ENCODE results near the gene ATAT1. TPM values are rescaled to one million over a fixed set of nuclear protein-coding genes. Genes with fewer than 3 reads are reported as not detected.

Gene ATAT1
- total RNA-seq, 4 donors from 2014 or later: 3.2 to 7.1 (median 5.8) TPM

- no peak for TF ChIP-seq CTCF (IDR thresholded peaks at IDR 0.05)
- ATAC-seq (ENCODE audit: low FRiP score) (no peak), DNase-seq (ENCODE audit: low spot score) (no peak)
Observed at GRCh38 chr6:30685157-30686008, 58.7 kb downstream of the ATAT1 start.

DNA sequence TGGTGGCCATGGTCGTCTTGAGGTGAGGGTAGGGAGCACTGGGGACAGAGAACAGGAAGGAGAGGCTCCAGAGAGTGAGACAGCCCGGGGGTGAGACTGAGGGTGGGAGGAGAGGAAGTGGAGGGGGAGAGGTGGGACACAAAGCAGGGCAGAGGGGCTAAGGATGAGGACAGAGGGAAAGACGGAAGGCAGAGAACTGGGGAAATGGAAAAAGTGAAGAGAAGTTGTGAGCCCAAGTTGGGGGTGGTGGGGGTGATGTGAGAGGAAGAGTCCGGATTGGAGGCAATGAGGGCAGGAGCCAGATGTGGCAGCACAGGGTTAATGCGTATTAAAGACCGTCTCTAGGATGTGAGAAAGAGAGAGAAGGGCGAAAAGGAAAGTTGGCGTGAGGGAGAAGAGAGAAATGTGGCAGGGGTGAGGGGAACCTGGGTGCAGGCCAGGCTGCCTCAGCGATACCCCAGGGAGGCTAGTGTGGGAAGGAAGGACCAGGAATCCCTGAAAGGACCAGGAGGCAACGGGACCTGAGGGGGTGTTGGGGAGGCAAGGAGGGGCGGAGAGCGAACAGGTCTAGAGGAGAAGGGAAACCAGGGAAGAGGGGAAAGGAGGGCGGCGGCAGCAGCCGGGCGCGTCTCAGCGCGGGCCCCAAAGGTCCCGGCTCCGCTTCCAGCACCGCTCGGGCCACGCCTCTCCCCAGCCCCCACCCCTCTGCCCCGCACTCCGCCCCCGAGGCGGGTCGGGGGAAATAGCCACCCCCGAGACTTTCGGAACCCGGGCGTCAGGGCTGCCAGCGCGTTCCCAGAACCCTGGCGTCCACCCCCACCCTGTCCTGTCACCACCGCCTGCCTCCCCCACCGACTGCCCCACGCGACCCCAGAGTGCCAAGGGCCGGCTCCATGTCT is 59.6 kb downstream of the ATAT1 start, which contains the start of gene PPP1R18:
TSS of gene PPP1R18 (minus strand) at position 637 of the 899 bp plus-strand sequence. CDS start at position 10, 627 bp downstream.
- DNase-seq (ENCODE audit: low spot score) (no peak), ATAC-seq (ENCODE audit: low FRiP score) (peak; percentile 37)
- no peak for TF ChIP-seq CTCF (IDR thresholded peaks at IDR 0.05)

DNA sequence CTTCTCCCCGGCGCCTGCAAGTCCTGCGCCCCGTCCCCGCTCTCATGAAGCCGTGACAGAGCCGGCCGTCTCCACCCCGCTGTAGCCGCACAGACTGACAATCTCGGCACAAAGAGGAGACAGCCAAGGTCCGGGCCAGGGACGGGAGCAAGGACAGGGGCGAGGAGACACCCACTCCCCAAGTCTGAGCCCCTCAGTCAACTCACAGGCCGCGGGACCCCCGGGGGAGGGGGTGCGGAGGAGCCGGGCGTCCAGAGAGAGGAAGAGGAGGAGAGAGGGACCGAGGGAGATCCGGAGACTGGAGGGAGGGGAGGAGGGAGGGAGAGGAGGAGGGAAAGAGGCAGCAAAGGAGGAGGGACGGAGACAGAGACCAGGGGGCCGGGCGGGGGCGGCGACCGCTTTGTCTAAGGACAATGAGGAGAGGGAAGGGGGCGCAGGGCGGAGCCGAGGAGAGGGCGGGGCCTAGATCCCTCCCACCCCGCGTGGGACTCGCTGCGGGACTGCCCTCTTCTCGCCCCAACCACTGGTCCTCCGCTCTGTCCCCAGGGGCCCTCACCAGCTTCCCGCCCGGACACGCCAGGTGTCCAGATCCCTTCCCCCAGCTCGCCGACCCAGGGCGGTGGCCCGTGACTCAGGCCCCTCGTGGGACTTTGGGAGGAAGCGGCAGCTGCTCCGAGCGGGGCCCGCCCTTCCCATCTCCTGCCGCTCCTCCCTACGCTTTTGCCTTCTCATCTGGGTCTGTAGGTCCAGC is 60.4 kb downstream of the ATAT1 start:
- DNase-seq (ENCODE audit: low spot score) (peak; percentile 70), ATAC-seq (ENCODE audit: low FRiP score) (peak; percentile 64)
- no peak for TF ChIP-seq CTCF (IDR thresholded peaks at IDR 0.05)

GRCh38 chr6:30687659-30688431 is 61.2 kb downstream of the ATAT1 start:
- no peak for TF ChIP-seq CTCF (IDR thresholded peaks at IDR 0.05)
- DNase-seq (ENCODE audit: low spot score): no peak
- ATAC-seq (ENCODE audit: low FRiP score): no peak

- DNase-seq (ENCODE audit: low spot score) (no peak), ATAC-seq (ENCODE audit: low FRiP score) (no peak)
- no peak for TF ChIP-seq CTCF (IDR thresholded peaks at IDR 0.05)
Observed at GRCh38 chr6:30688569-30688968, 61.9 kb downstream of the ATAT1 start.
